Memory B cell (primary cell): ENCODE measurements around the gene EIF3A.
"Not testable (repeated sequence)": the region's sequence is repeated elsewhere in the genome, so short reads cannot be mapped to it uniquely, and the experiment has no call there.

Experiments used
- ATAC-seq: fragments of 150-1000 bp; cut with Tn5 transposase; 2 replicates; pipeline ENCODE4 v1.10.0; 2021; ENCODE audit warnings: low read depth, mild to moderate bottlenecking, moderate library complexity
- DNase-seq, 2 donors: peaks; one replicate each; pipeline ENCODE4 v3.0.0; 2022; ENCODE audit warnings: low spot score in 2 of 2
- H3K27ac Mint-ChIP-seq: one replicate; pipeline ENCODE4 v1.8.0; 2022; ENCODE audit warnings: mild to moderate bottlenecking, moderate library complexity, mixed read lengths
- H3K27me3 Mint-ChIP-seq: one replicate; pipeline ENCODE4 v1.8.0; 2022; ENCODE audit warnings: mixed read lengths
- H3K36me3 Mint-ChIP-seq: one replicate; pipeline ENCODE4 v1.8.0; 2022; ENCODE audit warnings: mild to moderate bottlenecking, mixed read lengths
- H3K4me1 Mint-ChIP-seq: one replicate; pipeline ENCODE4 v1.8.0; 2022; ENCODE audit warnings: mixed read lengths
- H3K4me3 Mint-ChIP-seq: one replicate; pipeline ENCODE4 v1.8.0; 2022; ENCODE audit warnings: mild to moderate bottlenecking, moderate library complexity, mixed read lengths
- H3K9me3 Mint-ChIP-seq: one replicate; pipeline ENCODE4 v1.8.0; 2022; ENCODE audit warnings: mixed read lengths

Gene EIF3A

GRCh38 chr10:119107106-119107505, 26.5 kb upstream of the EIF3A start:
- not testable (repeated sequence) for H3K4me3 Mint-ChIP-seq, H3K27ac Mint-ChIP-seq, H3K9me3 Mint-ChIP-seq, H3K36me3 Mint-ChIP-seq, H3K27me3 Mint-ChIP-seq, DNase-seq, ATAC-seq, H3K4me1 Mint-ChIP-seq

- not testable (repeated sequence) for H3K9me3 Mint-ChIP-seq, H3K36me3 Mint-ChIP-seq, DNase-seq, H3K27ac Mint-ChIP-seq, H3K27me3 Mint-ChIP-seq, H3K4me3 Mint-ChIP-seq, ATAC-seq
- peaks cover 14% of the 10 kb centered on the region for H3K4me1 Mint-ChIP-seq
Measured at GRCh38 chr10:119105899-119106298, 25.3 kb upstream of the EIF3A start.

- Mint-ChIP-seq H3K36me3 (peaks cover 2% of the 10 kb centered on the region), H3K9me3 (no peaks in the 10 kb centered on the region), H3K4me1 (peaks cover 14% of the 10 kb centered on the region), H3K4me3 (peak overlapping the region; percentile 79), H3K27me3 (no peaks in the 10 kb centered on the region), H3K27ac (no peak overlapping the region)
- ATAC-seq: no peak
- no peak for DNase-seq
Measured at GRCh38 chr10:119105155-119105554, 24.5 kb upstream of the EIF3A start.

DNA sequence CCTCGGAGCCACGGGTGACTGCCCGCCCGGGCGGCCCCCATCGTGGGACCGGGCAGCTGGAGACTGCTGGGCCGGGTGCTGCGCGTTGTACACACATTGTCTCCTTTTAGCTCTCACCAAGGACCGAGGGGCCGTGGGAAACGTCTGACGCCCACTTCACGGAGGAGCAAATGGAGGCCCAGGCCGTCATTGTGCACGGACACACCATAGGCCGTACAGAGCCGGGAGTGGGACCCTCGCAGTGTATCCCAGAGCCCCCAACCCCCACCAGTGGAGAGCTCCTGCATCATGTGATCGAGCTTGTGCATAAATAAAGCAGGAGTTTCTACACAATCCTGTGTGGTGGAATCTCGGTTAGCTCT, 24.0 kb upstream of the EIF3A start:
- ATAC-seq (no peak), DNase-seq (peak in 1 of 2 donors; percentile 20)
- Mint-ChIP-seq H3K36me3 (peaks cover 2% of the 10 kb centered on the region), H3K4me1 (peaks cover 14% of the 10 kb centered on the region), H3K4me3 (peak overlapping the region; percentile 79), H3K27ac (no peak overlapping the region), H3K27me3 (no peaks in the 10 kb centered on the region), H3K9me3 (no peaks in the 10 kb centered on the region)

- Mint-ChIP-seq H3K4me3 (peak within 1 kb of the TSS; percentile 88), H3K9me3 (no peaks in the 10 kb centered on the region), H3K27me3 (no peaks in the 10 kb centered on the region), H3K36me3 (peaks cover 2% of the 10 kb centered on the region), H3K4me1 (peaks cover 14% of the 10 kb centered on the region), H3K27ac (peak within 1 kb of the TSS; percentile 88)
- DNase-seq (peak; percentile 65 to 70), ATAC-seq (peak; percentile 85)
Measured at GRCh38 chr10:119103903-119104653, 23.5 kb upstream of the EIF3A start, which contains the start of gene DENND10. Gene DENND10 (plus strand): TSS chr10:119104113. CDS start chr10:119104143, 30 bp downstream.

DNA sequence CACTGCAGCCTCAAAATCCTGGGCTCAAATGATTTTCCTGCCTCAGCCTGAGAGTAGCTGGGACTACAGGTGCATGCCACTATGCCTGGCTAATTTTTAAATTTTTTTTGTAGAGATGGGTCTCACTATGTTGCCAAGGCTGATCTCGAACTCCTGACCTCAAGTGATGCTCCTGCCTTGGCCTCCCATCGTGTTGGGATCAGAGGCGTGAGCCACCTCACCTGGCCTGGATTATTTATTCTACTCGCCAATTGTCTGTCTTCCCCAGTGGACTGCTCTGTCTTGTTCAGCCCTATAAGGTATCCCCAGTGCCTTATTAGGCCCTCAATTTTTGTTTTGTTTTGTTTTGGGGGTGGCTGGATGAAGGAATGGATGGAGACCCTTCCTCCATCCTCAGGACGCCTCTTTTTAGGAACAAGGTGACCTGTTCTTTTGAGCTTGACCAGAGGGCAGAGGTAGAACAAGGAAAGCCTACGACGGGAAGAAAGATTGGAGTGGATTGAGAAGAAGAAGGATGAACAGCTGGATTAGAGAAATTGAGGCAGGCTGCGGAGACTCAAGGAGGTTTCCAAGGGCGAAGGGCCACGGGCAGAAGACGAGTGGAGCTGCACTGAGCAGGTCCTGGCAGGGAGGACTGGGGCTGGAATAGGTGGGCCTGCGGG, 22.8 kb upstream of the EIF3A start:
- H3K36me3 Mint-ChIP-seq: peaks cover under 1% of the 10 kb centered on the region
- H3K4me3 Mint-ChIP-seq: peak overlapping the region; percentile 88
- peak in 1 of 2 donors; percentile 18 for DNase-seq
- no peaks in the 10 kb centered on the region for H3K9me3 Mint-ChIP-seq
- H3K4me1 Mint-ChIP-seq: peaks cover 14% of the 10 kb centered on the region
- no peaks in the 10 kb centered on the region for H3K27me3 Mint-ChIP-seq
- peak overlapping the region; percentile 84 for H3K27ac Mint-ChIP-seq
- no peak for ATAC-seq

- H3K36me3 Mint-ChIP-seq: no peaks in the 10 kb centered on the region
- no peaks in the 10 kb centered on the region for H3K9me3 Mint-ChIP-seq
- H3K4me1 Mint-ChIP-seq: peaks cover 14% of the 10 kb centered on the region
- ATAC-seq (no peak), DNase-seq (no peak)
- peak overlapping the region; percentile 58 for H3K4me3 Mint-ChIP-seq
- H3K27ac Mint-ChIP-seq: peak overlapping the region; percentile 88
- no peaks in the 10 kb centered on the region for H3K27me3 Mint-ChIP-seq
Measured at GRCh38 chr10:119101366-119102098, 20.9 kb upstream of the EIF3A start.

DNA sequence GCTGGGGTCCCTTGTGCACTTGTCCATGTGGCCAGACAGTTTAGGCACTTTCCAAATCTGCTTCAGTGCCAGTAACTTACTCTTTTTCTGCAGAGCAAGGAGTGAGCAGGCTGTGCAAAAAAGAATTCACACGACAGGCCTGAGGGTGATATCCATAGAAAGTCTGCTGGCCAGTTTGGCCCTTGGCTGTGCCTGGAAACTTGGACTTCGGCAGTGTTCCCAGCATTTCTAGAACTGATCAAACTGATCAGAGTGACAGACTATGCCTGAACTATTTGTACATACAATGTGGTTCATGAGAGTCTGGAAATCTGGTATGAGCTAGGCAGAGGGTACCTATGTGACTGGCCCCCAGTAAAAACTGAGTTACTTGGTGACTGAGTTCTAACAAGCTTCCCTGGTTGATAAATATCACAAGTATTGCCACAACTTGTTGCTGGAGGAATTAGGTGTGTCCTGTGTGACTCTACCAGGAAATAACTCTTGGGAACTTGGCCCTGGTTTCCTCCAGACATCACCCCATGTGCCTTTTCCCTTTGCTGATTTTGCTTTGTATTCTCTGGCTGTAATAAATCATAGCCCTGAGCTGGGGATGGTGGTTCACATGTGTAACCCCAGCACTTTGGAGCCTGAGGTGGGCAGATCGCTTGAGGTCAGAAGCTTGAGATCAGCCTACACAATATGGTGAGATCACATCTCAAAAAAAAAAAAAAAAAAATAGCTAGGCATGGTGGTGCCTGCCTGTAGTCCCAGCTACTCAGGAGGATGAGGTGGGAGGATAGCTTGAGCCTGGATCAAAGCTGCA, 20.0 kb upstream of the EIF3A start:
- Mint-ChIP-seq H3K4me1 (peaks cover 17% of the 10 kb centered on the region), H3K4me3 (no peak overlapping the region), H3K27me3 (no peaks in the 10 kb centered on the region), H3K27ac (peak overlapping the region; percentile 60), H3K36me3 (no peaks in the 10 kb centered on the region), H3K9me3 (no peaks in the 10 kb centered on the region)
- no peak for ATAC-seq
- no peak for DNase-seq

DNA sequence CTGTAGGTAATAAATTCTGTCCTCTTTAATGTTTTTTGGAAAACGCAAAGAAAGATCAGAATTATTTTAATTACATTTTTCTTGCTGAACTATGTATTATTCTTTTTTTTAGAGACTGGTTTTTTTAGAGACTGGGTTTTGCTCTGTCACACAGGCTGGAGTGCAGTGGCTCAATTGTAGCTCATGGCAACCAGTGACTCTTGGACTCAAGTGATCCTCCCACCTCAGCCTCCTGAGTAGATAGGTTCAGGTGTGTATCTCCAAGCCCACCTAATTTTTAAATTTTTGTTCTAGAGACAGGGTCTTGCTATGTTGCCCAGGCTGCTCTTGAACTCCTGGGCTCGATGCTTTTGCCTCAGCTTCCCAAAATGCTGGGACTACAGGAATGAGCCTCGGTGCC, 18.0 kb upstream of the EIF3A start:
- no peak overlapping the region for H3K4me3 Mint-ChIP-seq
- no peaks in the 10 kb centered on the region for H3K27me3 Mint-ChIP-seq
- DNase-seq: no peak
- H3K36me3 Mint-ChIP-seq: no peaks in the 10 kb centered on the region
- peaks cover 16% of the 10 kb centered on the region for H3K4me1 Mint-ChIP-seq
- ATAC-seq: no peak
- H3K27ac Mint-ChIP-seq: no peak overlapping the region
- H3K9me3 Mint-ChIP-seq: no peaks in the 10 kb centered on the region

DNA sequence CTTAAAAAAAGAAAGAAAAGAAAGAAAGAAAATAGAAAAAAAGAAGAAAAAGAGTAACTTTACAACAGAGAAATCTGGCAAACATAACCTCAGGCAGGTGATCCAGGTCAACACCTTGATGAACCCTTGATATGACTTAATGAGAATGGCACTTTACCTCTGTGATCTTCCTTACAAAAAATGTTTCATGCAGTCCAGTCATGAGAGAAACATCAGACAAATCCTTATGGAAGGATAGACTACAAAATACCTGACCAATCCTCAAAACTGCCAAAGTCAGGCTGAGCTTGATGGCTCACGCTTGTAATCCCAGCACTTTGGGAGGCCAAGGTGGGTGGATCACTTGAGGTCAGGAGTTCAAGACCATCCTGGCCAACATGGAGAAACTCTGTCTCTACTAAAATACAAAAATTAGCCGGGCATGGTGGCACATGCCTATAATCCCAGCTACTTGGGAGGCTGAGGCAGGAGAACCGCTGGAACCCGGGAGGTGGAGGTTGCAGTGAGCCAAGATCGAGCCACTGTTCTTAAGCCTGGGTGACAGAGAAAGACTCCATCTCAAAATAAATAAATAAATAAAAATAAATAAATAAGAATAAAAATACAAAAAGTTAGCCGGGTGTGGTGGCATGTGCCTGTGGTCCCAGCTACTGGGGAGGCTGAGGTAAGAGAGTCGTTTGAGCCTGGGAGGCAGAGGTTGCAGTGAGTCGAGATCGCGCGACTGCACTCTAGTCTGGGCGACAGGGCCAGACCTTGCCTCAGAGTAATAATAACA, 16.2 kb upstream of the EIF3A start:
- H3K36me3 Mint-ChIP-seq, H3K9me3 Mint-ChIP-seq, DNase-seq, H3K4me1 Mint-ChIP-seq, H3K4me3 Mint-ChIP-seq, ATAC-seq, H3K27ac Mint-ChIP-seq, H3K27me3 Mint-ChIP-seq: not testable (repeated sequence)

DNA sequence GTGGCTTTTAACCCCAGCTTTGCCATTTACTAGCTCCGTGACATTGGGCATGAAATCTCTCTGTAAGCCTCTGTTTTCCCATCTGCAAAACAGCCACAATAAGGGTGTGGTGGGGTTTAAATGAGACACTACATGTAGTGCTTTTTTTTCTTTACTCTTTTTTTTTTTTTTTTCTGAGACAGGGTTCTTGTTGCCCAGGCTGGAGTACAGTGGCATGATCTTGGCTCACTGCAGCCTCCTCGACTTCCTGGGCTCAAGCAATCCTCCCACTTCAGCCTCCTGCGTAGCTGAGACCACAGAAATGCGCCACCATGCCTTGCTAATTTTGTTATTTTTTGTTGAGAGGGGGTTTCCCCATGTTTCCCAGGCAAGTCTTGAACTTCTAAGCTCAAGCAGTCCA, 15.0 kb upstream of the EIF3A start:
- Mint-ChIP-seq H3K27ac (no peak overlapping the region), H3K36me3 (no peaks in the 10 kb centered on the region), H3K4me3 (no peak overlapping the region), H3K9me3 (no peaks in the 10 kb centered on the region), H3K4me1 (peaks cover 12% of the 10 kb centered on the region), H3K27me3 (peaks cover 3% of the 10 kb centered on the region)
- ATAC-seq (no peak), DNase-seq (no peak)

DNA sequence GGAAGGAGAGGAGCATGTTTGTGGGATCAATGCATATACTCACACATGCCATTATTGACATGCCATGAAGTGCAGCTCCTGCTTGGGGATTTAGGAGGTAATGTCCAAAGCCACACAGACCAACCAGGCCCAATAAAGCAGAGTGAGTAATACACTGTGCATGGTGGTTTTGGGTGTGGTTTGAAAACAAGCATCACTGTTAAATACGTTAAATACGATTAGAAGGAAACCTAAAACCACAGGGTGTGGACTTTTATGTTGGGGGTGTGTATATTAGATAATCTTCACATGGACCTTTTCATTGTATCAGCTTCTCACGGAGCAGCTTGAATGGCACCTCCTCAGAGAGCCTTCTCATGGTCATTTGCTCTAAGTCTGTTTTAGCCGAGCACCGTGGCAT, 10.4 kb upstream of the EIF3A start:
- no peaks in the 10 kb centered on the region for H3K9me3 Mint-ChIP-seq
- H3K27me3 Mint-ChIP-seq: peaks cover 3% of the 10 kb centered on the region
- no peaks in the 10 kb centered on the region for H3K36me3 Mint-ChIP-seq
- peak; percentile 89 for ATAC-seq
- peak overlapping the region; percentile 83 for H3K27ac Mint-ChIP-seq
- no peak for DNase-seq
- H3K4me1 Mint-ChIP-seq: peaks cover 30% of the 10 kb centered on the region
- H3K4me3 Mint-ChIP-seq: peak overlapping the region; percentile 2
